ENCODE measurements around the gene GRIN3B.

GRCh38 chr19:1001538-1002166 is 1.4 kb downstream of the GRIN3B start:
- TF ChIP-seq, protein P1, sequence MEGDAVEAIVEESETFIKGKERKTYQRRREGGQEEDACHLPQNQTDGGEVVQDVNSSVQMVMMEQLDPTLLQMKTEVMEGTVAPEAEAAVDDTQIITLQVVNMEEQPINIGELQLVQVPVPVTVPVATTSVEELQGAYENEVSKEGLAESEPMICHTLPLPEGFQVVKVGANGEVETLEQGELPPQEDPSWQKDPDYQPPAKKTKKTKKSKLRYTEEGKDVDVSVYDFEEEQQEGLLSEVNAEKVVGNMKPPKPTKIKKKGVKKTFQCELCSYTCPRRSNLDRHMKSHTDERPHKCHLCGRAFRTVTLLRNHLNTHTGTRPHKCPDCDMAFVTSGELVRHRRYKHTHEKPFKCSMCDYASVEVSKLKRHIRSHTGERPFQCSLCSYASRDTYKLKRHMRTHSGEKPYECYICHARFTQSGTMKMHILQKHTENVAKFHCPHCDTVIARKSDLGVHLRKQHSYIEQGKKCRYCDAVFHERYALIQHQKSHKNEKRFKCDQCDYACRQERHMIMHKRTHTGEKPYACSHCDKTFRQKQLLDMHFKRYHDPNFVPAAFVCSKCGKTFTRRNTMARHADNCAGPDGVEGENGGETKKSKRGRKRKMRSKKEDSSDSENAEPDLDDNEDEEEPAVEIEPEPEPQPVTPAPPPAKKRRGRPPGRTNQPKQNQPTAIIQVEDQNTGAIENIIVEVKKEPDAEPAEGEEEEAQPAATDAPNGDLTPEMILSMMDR (IDR thresholded peaks at IDR 0.05): peak; percentile 76 to 96 (median 83)
- TF ChIP-seq POLR2A (IDR thresholded peaks at IDR 0.05): no peak
